Peyer's patch (tissue), 4 donors: ENCODE data around the gene PTPRU.

Source experiments
- POLR2A ChIP-seq, 2 donors: fragments of 450-650 bp; IDR thresholded peaks; one replicate each; pipeline ENCODE4 v1.5.1; 2017; ENCODE audit warnings: antibody characterized with exemption in 2 of 2, mild to moderate bottlenecking in 2 of 2, moderate library complexity in 2 of 2
- TF ChIP-seq, protein P1 (sequence below), 6 experiments: fragments of 450-650 bp in 4 of 6; fragments of 200-600 bp in 2 of 6; sonication (generic) in 1 of 6; IDR thresholded peaks; one replicate each; pipeline ENCODE4 v1.5.1; 2017 to 2019; ENCODE audit warnings: antibody characterized with exemption in 6 of 6, mild to moderate bottlenecking in 3 of 6, moderate library complexity in 1 of 6

DNA sequence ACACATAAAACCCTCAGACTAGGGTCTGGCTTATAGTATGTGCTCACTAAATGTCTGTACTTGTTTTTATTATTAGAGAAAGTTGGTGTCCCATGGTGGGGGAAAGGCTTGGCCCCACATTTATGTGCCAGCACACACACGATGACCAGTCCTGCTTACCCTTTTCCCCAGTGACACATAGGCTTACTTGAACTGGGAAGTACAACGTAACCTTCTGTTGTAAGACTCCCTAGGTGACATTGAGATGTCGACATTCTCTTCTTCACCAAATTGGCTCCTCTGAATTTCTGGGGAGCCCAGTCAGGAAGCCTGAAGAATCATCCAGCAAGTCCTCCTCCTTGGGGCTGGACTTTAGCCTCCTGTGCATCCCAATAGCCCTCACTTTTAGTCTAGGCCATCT, 3.9 kb upstream of the PTPRU start:
- TF ChIP-seq, protein P1, sequence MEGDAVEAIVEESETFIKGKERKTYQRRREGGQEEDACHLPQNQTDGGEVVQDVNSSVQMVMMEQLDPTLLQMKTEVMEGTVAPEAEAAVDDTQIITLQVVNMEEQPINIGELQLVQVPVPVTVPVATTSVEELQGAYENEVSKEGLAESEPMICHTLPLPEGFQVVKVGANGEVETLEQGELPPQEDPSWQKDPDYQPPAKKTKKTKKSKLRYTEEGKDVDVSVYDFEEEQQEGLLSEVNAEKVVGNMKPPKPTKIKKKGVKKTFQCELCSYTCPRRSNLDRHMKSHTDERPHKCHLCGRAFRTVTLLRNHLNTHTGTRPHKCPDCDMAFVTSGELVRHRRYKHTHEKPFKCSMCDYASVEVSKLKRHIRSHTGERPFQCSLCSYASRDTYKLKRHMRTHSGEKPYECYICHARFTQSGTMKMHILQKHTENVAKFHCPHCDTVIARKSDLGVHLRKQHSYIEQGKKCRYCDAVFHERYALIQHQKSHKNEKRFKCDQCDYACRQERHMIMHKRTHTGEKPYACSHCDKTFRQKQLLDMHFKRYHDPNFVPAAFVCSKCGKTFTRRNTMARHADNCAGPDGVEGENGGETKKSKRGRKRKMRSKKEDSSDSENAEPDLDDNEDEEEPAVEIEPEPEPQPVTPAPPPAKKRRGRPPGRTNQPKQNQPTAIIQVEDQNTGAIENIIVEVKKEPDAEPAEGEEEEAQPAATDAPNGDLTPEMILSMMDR (IDR thresholded peaks at IDR 0.05): no peak
- no peak for TF ChIP-seq POLR2A (IDR thresholded peaks at IDR 0.05)
